C4-2B (cell line): ENCODE measurements around the gene PDLIM1.

Experiments
- ZFX ChIP-seq: fragments of 450-650 bp; IDR thresholded peaks from 2 replicates; pipeline ENCODE4 v1.6.1; 2017
- TF ChIP-seq, protein P1 (sequence below): fragments of 450-650 bp; conservative IDR thresholded peaks from 2 replicates; pipeline ENCODE4 v1.5.1; 2017; ENCODE audit warnings: mild to moderate bottlenecking

GRCh38 chr10:95329296-95329695 is 38.5 kb upstream of the PDLIM1 start:
- TF ChIP-seq, protein P1, sequence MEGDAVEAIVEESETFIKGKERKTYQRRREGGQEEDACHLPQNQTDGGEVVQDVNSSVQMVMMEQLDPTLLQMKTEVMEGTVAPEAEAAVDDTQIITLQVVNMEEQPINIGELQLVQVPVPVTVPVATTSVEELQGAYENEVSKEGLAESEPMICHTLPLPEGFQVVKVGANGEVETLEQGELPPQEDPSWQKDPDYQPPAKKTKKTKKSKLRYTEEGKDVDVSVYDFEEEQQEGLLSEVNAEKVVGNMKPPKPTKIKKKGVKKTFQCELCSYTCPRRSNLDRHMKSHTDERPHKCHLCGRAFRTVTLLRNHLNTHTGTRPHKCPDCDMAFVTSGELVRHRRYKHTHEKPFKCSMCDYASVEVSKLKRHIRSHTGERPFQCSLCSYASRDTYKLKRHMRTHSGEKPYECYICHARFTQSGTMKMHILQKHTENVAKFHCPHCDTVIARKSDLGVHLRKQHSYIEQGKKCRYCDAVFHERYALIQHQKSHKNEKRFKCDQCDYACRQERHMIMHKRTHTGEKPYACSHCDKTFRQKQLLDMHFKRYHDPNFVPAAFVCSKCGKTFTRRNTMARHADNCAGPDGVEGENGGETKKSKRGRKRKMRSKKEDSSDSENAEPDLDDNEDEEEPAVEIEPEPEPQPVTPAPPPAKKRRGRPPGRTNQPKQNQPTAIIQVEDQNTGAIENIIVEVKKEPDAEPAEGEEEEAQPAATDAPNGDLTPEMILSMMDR = no peak
- no peak for TF ChIP-seq ZFX
